HG03135 (cell line): ENCODE results near the gene VSIG8.

ENCODE experiments used
- ATAC-seq: cut with Tn5 transposase; IDR thresholded peaks from one replicate; pipeline ENCODE4 v1.9.1; 2021; ENCODE audit warnings: mild to moderate bottlenecking, moderate library complexity; ENCODE audit not compliant: unreplicated experiment

Gene VSIG8

GRCh38 chr1:159884296-159884695 lies 21.8 kb upstream of the VSIG8 start:
- ATAC-seq, result no peak

GRCh38 chr1:159883134-159883533 lies 20.7 kb upstream of the VSIG8 start:
- ATAC-seq, result no peak

- ATAC-seq, result no peak
Measured at GRCh38 chr1:159882527-159882862, 20.0 kb upstream of the VSIG8 start.

GRCh38 chr1:159881622-159882526 lies 19.4 kb upstream of the VSIG8 start:
- no peak for ATAC-seq

- no peak for ATAC-seq
Measured at GRCh38 chr1:159880430-159880829, 18.0 kb upstream of the VSIG8 start.

GRCh38 chr1:159879977-159880376 lies 17.5 kb upstream of the VSIG8 start:
- ATAC-seq, result no peak

GRCh38 chr1:159879136-159879535 lies 16.7 kb upstream of the VSIG8 start:
- ATAC-seq, result no peak

GRCh38 chr1:159877695-159878444 lies 15.4 kb upstream of the VSIG8 start:
- ATAC-seq, result no peak

- ATAC-seq, result no peak
Measured at GRCh38 chr1:159873530-159874143, 11.2 kb upstream of the VSIG8 start.

- ATAC-seq, result no peak
Measured at GRCh38 chr1:159872891-159873290, 10.4 kb upstream of the VSIG8 start.

GRCh38 chr1:159870704-159871103 lies 8.2 kb upstream of the VSIG8 start:
- no peak for ATAC-seq

GRCh38 chr1:159869607-159870006 lies 7.2 kb upstream of the VSIG8 start:
- ATAC-seq, result no peak

GRCh38 chr1:159869173-159869572 lies 6.7 kb upstream of the VSIG8 start:
- no peak for ATAC-seq

GRCh38 chr1:159868766-159869165 lies 6.3 kb upstream of the VSIG8 start:
- ATAC-seq, result no peak

GRCh38 chr1:159867664-159868026 lies 5.2 kb upstream of the VSIG8 start:
- no peak for ATAC-seq

- ATAC-seq, result no peak
Measured at GRCh38 chr1:159866905-159867663, 4.6 kb upstream of the VSIG8 start.

- no peak for ATAC-seq
Measured at GRCh38 chr1:159866066-159866465, 3.6 kb upstream of the VSIG8 start.

- no peak for ATAC-seq
Measured at GRCh38 chr1:159864262-159864661, 1.8 kb upstream of the VSIG8 start.

- ATAC-seq, result no peak
Measured at GRCh38 chr1:159862031-159862430, 426 bp downstream of the VSIG8 start.

- no peak for ATAC-seq
Measured at GRCh38 chr1:159861218-159861617, 1.2 kb downstream of the VSIG8 start.

- ATAC-seq, result no peak
Measured at GRCh38 chr1:159860456-159860855, 2.0 kb downstream of the VSIG8 start.
